Left ventricle myocardium inferior (tissue), 1 donor: ENCODE measurements around the gene SMAD5. TPM values are rescaled to one million over a fixed set of nuclear protein-coding genes. Genes with fewer than 3 reads are reported as not detected.

ENCODE experiments used
- DNase-seq: peaks from one replicate; pipeline ENCODE4 v3.0.0-alpha.2; 2020
- H3K27ac ChIP-seq: fragments of 200-600 bp; replicated peaks from 2 replicates; pipeline ENCODE4 v1.8.0; 2021
- H3K27me3 ChIP-seq: fragments of 200-600 bp; 2 replicates; pipeline ENCODE4 v1.8.0; 2021; ENCODE audit warnings: low read depth
- H3K36me3 ChIP-seq: fragments of 200-600 bp; 2 replicates; pipeline ENCODE4 v1.8.0; 2021
- H3K4me1 ChIP-seq: fragments of 200-600 bp; 2 replicates; pipeline ENCODE4 v1.8.0; 2021
- H3K4me3 ChIP-seq: fragments of 200-600 bp; 2 replicates; pipeline ENCODE4 v1.8.0; 2021; ENCODE audit warnings: mild to moderate bottlenecking, moderate library complexity
- H3K9me3 ChIP-seq: fragments of 200-600 bp; replicated peaks from 2 replicates; pipeline ENCODE4 v1.8.0; 2021
- intact Hi-C: fragments of 100-400 bp; cut with micrococcal nuclease; formaldehyde crosslinking; loops from one replicate; pipeline ENCODE4 v1.11.0; 2022
- total RNA-seq: library from RNA; stranded (reverse); fragmentation: NEBNext Ultra II Directional; extraction: Animal tissue kit (Norgen Biotek cat#: 25700); gene quantifications from one replicate; pipeline ENCODE4 v1.2.1, GENCODE V29; 2021
- TF ChIP-seq, protein P1 (sequence below): fragments of 200-600 bp; IDR thresholded peaks from 2 replicates; pipeline ENCODE4 v1.8.0; 2021; ENCODE audit warnings: antibody characterized with exemption, mild to moderate bottlenecking, borderline replicate concordance
- donor health status: DM: no; HTN: yes; CAD: no; lungs with severe emphysema.

The SMAD5 gene
- total RNA-seq, 1 donor from 2014 or later, result 34.8 TPM

DNA sequence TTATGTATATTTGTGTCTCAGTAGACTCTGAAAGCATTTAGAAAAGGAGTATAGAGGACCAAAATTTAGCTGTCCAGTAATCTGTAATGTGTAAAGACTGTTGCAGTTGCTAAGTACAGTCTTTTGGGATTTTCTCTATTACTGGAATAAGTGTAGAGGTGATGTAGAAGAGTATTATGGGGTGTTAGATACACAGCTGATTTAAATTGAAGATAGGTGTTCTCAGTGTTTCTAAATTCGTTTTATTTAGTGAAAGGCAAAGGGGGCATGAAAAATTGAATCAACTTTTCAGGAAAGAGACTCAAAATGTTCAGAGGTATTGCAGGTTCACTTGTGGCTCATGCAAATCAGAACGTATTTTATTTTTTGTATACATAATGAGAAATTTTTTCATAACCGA lies 13.6 kb downstream of the SMAD5 start:
- intact Hi-C loops, result no loop called here
- TF ChIP-seq, protein P1, sequence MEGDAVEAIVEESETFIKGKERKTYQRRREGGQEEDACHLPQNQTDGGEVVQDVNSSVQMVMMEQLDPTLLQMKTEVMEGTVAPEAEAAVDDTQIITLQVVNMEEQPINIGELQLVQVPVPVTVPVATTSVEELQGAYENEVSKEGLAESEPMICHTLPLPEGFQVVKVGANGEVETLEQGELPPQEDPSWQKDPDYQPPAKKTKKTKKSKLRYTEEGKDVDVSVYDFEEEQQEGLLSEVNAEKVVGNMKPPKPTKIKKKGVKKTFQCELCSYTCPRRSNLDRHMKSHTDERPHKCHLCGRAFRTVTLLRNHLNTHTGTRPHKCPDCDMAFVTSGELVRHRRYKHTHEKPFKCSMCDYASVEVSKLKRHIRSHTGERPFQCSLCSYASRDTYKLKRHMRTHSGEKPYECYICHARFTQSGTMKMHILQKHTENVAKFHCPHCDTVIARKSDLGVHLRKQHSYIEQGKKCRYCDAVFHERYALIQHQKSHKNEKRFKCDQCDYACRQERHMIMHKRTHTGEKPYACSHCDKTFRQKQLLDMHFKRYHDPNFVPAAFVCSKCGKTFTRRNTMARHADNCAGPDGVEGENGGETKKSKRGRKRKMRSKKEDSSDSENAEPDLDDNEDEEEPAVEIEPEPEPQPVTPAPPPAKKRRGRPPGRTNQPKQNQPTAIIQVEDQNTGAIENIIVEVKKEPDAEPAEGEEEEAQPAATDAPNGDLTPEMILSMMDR, result no peak
- H3K27ac ChIP-seq, result no peak overlapping the region
- no peaks in the 10 kb centered on the region for H3K36me3 ChIP-seq
- DNase-seq, result no peak
- H3K4me3 ChIP-seq, result no peak overlapping the region
- H3K27me3 ChIP-seq, result no peaks in the 10 kb centered on the region
- peaks cover 99% of the 10 kb centered on the region for H3K4me1 ChIP-seq
- H3K9me3 ChIP-seq, result no peaks in the 10 kb centered on the region

- Histone ChIP-seq H3K4me3 (no peak overlapping the region), H3K27me3 (no peaks in the 10 kb centered on the region), H3K27ac (no peak overlapping the region), H3K36me3 (no peaks in the 10 kb centered on the region), H3K9me3 (no peaks in the 10 kb centered on the region), H3K4me1 (peaks cover 99% of the 10 kb centered on the region)
- no peak for DNase-seq
- intact Hi-C loops, result no loop called here
- TF ChIP-seq, protein P1, result no peak
These were observed 15.0 kb downstream of the SMAD5 start for GRCh38 chr5:136147632-136148031.

- H3K4me1 ChIP-seq, result peaks cover 99% of the 10 kb centered on the region
- no peak for DNase-seq
These were observed 17.2 kb downstream of the SMAD5 start for GRCh38 chr5:136149891-136150290.

DNA sequence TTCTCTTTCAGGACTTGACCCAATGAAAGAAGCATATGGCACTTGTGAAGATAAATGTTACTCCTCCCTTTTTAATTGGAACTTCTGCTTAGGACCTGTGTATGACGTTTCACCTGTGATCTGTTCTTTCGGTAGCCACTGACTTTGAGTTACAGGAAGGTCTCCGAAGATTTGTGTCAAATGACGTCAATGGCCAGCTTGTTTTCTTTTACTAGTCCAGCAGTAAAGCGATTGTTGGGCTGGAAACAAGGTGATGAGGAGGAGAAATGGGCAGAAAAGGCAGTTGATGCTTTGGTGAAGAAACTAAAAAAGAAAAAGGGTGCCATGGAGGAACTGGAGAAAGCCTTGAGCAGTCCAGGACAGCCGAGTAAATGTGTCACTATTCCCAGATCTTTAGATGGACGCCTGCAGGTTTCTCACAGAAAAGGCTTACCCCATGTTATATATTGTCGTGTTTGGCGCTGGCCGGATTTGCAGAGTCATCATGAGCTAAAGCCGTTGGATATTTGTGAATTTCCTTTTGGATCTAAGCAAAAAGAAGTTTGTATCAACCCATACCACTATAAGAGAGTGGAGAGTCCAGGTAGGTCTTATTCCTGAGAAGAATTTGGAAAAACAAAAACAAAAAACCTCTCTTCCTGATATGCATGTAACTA lies 21.1 kb downstream of the SMAD5 start:
- H3K36me3 ChIP-seq, result peaks cover 32% of the 10 kb centered on the region
- intact Hi-C loops, result no loop called here

More at GRCh38 chr5:136149891-136150290, 17.2 kb downstream of the SMAD5 start:
- no peaks in the 10 kb centered on the region for H3K9me3 ChIP-seq
- TF ChIP-seq, protein P1, result no peak
- intact Hi-C loops, result no loop called here
- no peak overlapping the region for H3K27ac ChIP-seq
- H3K4me3 ChIP-seq, result no peak overlapping the region
- no peaks in the 10 kb centered on the region for H3K27me3 ChIP-seq
- H3K36me3 ChIP-seq, result peaks cover 14% of the 10 kb centered on the region

DNA sequence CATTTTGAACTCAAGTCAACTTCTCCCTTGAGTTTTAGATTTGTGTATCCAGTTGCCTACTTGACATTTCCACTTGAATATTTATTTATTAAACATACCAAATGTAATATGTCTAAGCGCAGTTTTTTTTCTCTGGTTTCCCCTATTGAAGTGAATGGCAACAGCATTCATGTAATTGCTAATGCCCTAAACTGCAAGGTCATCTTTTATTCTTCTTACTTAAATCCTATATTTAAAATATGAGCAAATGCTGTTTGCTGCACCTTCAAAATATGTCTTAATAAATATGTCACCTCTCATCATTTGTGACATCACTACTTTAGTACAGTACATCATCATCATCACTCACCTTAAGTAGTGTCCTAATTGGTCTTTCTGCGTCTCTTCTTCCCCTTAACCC lies 22.4 kb downstream of the SMAD5 start:
- DNase-seq, result no peak
- peaks cover 32% of the 10 kb centered on the region for H3K36me3 ChIP-seq
- peaks cover 98% of the 10 kb centered on the region for H3K4me1 ChIP-seq
- TF ChIP-seq, protein P1, result no peak
- intact Hi-C loops, result no loop called here
- no peaks in the 10 kb centered on the region for H3K27me3 ChIP-seq
- H3K27ac ChIP-seq, result no peak overlapping the region
- H3K4me3 ChIP-seq, result no peak overlapping the region
- no peaks in the 10 kb centered on the region for H3K9me3 ChIP-seq

More for the DNA sequence above, 21.1 kb downstream of the SMAD5 start:
- Histone ChIP-seq H3K27me3 (no peaks in the 10 kb centered on the region), H3K4me3 (no peak overlapping the region), H3K27ac (no peak overlapping the region), H3K4me1 (peaks cover 98% of the 10 kb centered on the region), H3K9me3 (no peaks in the 10 kb centered on the region)
- no peak for DNase-seq
- TF ChIP-seq, protein P1, result no peak
